Retinal pigment epithelial cell (primary cell): ENCODE results near the gene BIK.

Source experiments
- DNase-seq: peaks from one replicate; pipeline ENCODE4 v3.0.0-alpha.2; 2010; ENCODE audit warnings: low read depth
- H3K4me3 ChIP-seq: 2 replicates; pipeline ENCODE4 v1.5.1; 2011; ENCODE audit warnings: mild to moderate bottlenecking, low read length, control low read depth, moderate library complexity
- CTCF ChIP-seq: conservative IDR thresholded peaks from 2 replicates; pipeline ENCODE4 v1.5.1; 2011; ENCODE audit warnings: low read depth, low read length, control low read depth, inconsistent platforms

BIK gene

DNA sequence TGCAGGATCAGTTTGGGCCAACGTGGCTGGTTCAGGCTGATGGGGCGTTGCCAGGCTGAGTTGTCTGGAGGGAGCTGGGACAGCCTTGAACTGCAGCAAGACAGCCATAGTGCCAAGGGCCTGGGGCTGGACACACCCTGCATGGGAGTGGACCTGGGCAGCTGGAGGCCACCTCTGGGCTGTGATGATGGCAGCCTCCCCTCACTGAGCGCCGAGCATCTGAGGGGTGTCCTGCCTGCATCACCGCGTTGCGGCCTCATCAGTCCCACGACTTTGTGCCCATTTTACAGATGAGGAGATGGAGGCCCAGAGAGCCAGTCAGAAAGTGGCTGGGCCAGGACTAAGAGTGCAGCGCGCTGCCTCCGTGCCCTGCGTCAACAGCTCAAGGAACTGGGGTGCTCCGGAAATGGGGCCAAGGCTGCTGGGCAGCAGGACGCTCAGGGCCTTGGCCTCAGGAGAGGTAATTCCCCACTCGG, 40.2 kb downstream of the BIK start:
- DNase-seq, result no peak
- H3K4me3 ChIP-seq, result peak overlapping the region; percentile 60
- no peak for TF ChIP-seq CTCF

DNA sequence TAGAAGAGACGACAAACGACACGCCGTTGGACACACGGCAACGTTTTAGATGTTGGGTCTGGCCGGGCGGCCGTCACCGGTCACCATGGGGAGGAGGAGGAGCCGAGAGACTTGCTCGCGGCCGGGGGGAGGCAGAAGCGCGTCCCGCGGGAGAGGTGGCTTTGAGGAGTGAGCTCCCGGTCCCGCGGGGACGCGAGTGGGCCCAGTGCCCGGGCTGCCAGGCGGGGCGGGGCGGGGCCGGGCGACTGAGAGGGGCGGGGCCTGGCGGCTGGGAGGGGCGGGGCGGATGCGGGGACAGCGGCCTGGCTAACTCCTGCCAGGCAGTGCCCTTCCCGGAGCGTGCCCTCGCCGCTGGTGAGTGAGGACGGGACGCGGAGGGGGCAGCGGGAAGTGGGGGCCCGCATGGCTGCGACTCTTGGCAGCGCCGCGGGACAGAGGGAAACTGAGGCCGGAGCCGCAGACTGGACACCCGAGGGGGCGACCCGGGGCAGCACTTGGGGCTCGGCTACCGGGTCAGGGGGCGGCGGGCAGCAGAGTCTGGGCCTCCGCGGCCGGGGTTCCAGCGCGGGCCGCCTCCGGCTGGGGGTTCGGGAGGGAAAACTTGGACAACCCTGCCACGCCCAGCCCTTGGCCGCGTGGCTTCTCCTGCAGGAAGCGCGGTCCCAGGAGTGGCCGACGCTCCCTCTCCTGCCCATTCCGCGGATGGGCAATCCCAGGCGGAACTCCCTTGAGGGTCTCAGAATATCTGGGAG, 40.9 kb downstream of the BIK start, which contains the start of gene TSPO:
TSS of gene TSPO (plus strand) at position 309 of the 752 bp plus-strand sequence. CDS start 7,680 bp downstream, outside the sequence.
- DNase-seq, result no peak
- TF ChIP-seq CTCF, result no peak

GRCh38 chr22:43152003-43152356, 41.4 kb downstream of the BIK start:
- no peak for DNase-seq
- peak overlapping the region; percentile 60 for H3K4me3 ChIP-seq
- no peak for TF ChIP-seq CTCF

More for the DNA sequence above, 40.9 kb downstream of the BIK start, which contains the start of gene TSPO:
- peak within 1 kb of the TSS; percentile 60 for H3K4me3 ChIP-seq

DNA sequence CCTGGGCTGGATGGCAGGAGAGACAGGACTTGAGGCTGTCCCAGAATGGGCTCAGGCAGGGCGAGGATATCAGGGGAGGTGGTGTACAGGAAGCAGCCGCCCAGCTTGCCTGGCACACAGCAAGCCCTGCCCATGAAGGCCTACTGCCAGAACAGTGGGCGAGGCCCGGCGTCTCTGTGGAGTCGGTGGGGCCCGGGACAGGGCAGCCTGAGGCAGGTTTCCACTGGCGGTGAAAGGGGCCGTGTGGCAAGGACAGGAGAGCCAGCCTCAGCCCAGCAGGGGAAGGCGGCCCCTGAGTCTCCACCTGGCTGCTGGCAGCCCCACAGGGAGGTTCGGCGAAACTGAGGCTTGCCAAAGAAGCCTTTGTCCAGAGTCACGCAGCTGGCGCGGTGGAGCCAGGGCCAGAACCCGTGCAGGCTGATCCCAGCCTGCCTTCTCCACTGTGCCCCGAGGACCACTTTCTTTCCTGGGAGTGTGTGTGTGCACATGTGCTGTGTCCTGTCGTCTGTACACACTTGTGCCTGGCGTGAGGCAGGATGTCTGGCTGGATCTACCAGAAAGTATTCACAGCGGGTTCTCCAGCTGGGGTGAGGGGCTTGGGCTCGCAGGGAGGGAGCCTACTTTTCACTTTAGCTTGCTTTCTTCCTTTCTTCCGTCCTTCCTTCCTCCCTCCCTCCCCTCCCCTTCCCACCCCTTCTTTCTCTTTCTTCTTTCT, 42.0 kb downstream of the BIK start:
- TF ChIP-seq CTCF, result no peak
- H3K4me3 ChIP-seq, result peak overlapping the region; percentile 60
- DNase-seq, result no peak

DNA sequence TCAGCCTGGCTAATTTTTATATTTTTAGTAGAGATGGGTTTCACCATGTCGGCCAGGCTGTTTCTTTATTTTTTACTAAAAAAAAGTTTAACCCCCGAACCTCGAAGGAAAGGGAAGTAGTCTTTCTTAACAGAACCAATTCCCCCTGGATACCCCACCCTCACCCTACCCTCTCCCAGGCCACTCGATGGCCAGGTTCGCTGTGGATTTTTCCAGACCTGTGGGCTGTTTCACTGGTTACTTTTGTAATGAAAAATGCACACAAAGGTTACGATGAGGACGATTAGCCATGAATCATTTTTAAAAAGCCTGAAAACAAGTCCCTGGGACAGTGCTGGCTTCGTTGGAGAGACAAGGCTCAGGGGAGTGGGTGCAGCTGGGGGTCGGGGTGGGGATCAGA, 43.3 kb downstream of the BIK start:
- no peak for DNase-seq
- no peak overlapping the region for H3K4me3 ChIP-seq
- TF ChIP-seq CTCF, result no peak

DNA sequence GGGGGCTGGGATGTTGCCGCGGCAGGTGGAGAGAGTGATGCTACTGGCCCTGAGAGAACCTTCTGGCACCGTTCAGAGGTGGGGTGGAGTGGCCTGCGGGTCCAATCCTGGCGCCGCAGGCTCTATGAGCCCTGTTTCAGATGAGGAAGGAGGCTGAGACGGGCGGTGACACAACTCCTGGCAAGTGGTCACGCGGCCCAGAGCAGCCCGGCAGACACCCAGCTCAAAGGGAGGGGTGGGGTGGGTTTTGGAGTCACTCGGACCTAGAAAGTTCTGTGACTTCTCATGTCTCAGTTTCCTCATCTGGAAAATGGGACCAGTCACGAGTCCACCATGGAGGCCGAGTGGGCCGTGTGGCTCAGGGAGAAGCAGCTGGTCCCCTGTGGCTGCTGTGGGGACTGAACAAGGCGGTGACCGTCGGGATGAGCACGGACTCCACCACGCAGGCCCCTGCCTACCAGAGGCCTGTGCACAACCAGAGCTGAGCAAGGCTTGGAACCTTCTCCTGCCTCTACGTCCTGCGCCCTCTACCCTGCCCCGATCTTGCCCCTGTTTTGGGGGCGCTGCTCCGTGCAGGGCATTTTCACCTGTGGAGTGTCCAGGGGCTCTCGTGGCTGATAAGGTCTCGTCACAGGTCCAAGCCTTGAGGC, 44.5 kb downstream of the BIK start:
- no peak for TF ChIP-seq CTCF
- no peak for DNase-seq
- no peak overlapping the region for H3K4me3 ChIP-seq
